DND-41 (cell line): ENCODE measurements around the gene TP73.

Source experiments
- ATAC-seq: fragments of 200-7000 bp; cut with Tn5 transposase; 3 replicates; pipeline ENCODE4 v1.9.1; 2021; ENCODE audit warnings: low read depth; ENCODE audit not compliant: insufficient read depth
- DNase-seq: peaks from one replicate; pipeline ENCODE4 v3.0.0-alpha.2; 2020
- H2AFZ ChIP-seq: 2 replicates; pipeline ENCODE4 v1.6.0; 2012; ENCODE audit warnings: low read depth, low read length
- H3K27ac ChIP-seq: 2 replicates; pipeline ENCODE4 v1.5.1; 2012; ENCODE audit warnings: low read length, inconsistent platforms
- H3K27me3 ChIP-seq: fragments of 200-600 bp; sonication (generic); 2 replicates; pipeline ENCODE4 v1.6.0; 2012; ENCODE audit warnings: low read length, mild to moderate bottlenecking, inconsistent platforms; ENCODE audit not compliant: insufficient read depth, poor library complexity
- H3K36me3 ChIP-seq: 2 replicates; pipeline ENCODE4 v1.5.1; 2012; ENCODE audit warnings: low read length, inconsistent platforms; ENCODE audit not compliant: insufficient read depth
- H3K4me1 ChIP-seq: 2 replicates; pipeline ENCODE4 v1.5.1; 2012; ENCODE audit warnings: mild to moderate bottlenecking, low read length; ENCODE audit not compliant: insufficient read depth
- H3K4me2 ChIP-seq: 2 replicates; pipeline ENCODE4 v1.6.0; 2012; ENCODE audit warnings: mild to moderate bottlenecking, moderate library complexity, low read length, inconsistent platforms; ENCODE audit not compliant: insufficient read depth
- H3K4me3 ChIP-seq, 2 experiments: fragments of 200-600 bp in 1 of 2; shearing (Covaris generic) in 1 of 2; 2 replicates each; pipeline ENCODE4 v1.5.1; 2012 to 2016; ENCODE audit warnings: inconsistent platforms in 2 of 2, low read length in 2 of 2, mild to moderate bottlenecking in 2 of 2, low read depth in 1 of 2, moderate library complexity in 1 of 2
- H3K79me2 ChIP-seq: 2 replicates; pipeline ENCODE4 v1.6.0; 2012; ENCODE audit warnings: low read length, inconsistent platforms; ENCODE audit not compliant: insufficient read depth
- H3K9ac ChIP-seq: 2 replicates; pipeline ENCODE4 v1.6.0; 2012; ENCODE audit warnings: low read depth, mild to moderate bottlenecking, inconsistent platforms, low read length, moderate library complexity
- H3K9me3 ChIP-seq: 2 replicates; pipeline ENCODE4 v1.5.1; 2012; ENCODE audit warnings: low read length, moderate library complexity, mild to moderate bottlenecking, inconsistent platforms; ENCODE audit not compliant: insufficient read depth, severe bottlenecking
- H4K20me1 ChIP-seq: 2 replicates; pipeline ENCODE4 v1.6.0; 2012; ENCODE audit warnings: low read length; ENCODE audit not compliant: insufficient read depth
- EZH2 ChIP-seq: IDR thresholded peaks from 3 replicates; pipeline ENCODE4 v1.6.1; 2012; ENCODE audit warnings: borderline replicate concordance, low read depth, mild to moderate bottlenecking, moderate library complexity, low read length, inconsistent platforms; ENCODE audit not compliant: severe bottlenecking
- TF ChIP-seq, protein P1 (sequence below): IDR thresholded peaks from 2 replicates; pipeline ENCODE4 v1.5.1; 2012; ENCODE audit warnings: borderline replicate concordance, low read length, moderate library complexity, mild to moderate bottlenecking; ENCODE audit not compliant: poor library complexity, severe bottlenecking; ENCODE audit errors: extremely low read depth

TP73 gene

DNA sequence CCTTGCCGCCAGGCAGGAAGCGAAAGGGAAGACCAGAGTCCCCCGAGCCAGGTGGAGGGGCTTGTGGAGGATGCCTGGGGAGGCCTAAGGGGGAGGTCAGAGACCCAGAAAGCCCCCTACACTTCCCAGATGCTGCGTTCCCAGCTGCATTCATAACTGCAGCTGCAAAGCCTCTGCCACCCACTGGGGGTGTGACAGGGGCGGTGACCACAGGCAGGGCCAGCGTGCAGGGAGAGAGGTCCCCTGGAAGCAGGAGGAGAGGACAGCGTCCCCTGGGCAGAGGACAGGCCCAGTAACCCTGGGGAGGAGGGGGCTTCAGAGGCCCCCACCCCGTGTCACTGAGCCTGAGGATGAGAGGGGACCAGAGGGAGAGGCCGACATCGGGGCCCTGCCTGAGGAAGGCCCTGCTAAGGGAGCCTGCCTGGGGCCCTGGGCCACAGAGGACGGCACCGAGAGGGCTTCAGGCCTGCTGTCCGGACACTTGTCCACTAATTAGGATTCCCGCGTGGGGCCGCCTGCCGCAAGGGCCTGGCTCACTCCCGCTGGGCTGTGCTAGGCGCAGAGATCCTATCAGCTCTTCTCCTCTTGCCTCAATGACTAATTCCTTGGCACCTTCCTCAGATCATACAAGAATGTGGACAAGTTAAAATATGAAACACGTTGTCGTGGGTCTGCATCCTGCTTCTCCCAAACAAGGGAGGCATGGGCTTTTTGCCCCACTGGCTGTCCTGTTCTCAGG is 50.8 kb downstream of the TP73 start:
- no peak for ATAC-seq
- no peaks in the 10 kb centered on the region for H3K79me2 ChIP-seq
- no peak overlapping the region for H3K9ac ChIP-seq
- no peaks in the 10 kb centered on the region for H3K9me3 ChIP-seq
- peaks cover 57% of the 10 kb centered on the region for H4K20me1 ChIP-seq
- no peaks in the 10 kb centered on the region for H3K27me3 ChIP-seq
- no peak for DNase-seq
- no peak overlapping the region for H3K4me3 ChIP-seq
- H3K4me2 ChIP-seq, result no peak overlapping the region
- peaks cover 13% of the 10 kb centered on the region for H3K36me3 ChIP-seq
- no peak overlapping the region for H3K27ac ChIP-seq
- no peak overlapping the region for H2AFZ ChIP-seq
- TF ChIP-seq, protein P1, sequence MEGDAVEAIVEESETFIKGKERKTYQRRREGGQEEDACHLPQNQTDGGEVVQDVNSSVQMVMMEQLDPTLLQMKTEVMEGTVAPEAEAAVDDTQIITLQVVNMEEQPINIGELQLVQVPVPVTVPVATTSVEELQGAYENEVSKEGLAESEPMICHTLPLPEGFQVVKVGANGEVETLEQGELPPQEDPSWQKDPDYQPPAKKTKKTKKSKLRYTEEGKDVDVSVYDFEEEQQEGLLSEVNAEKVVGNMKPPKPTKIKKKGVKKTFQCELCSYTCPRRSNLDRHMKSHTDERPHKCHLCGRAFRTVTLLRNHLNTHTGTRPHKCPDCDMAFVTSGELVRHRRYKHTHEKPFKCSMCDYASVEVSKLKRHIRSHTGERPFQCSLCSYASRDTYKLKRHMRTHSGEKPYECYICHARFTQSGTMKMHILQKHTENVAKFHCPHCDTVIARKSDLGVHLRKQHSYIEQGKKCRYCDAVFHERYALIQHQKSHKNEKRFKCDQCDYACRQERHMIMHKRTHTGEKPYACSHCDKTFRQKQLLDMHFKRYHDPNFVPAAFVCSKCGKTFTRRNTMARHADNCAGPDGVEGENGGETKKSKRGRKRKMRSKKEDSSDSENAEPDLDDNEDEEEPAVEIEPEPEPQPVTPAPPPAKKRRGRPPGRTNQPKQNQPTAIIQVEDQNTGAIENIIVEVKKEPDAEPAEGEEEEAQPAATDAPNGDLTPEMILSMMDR, result no peak
- TF ChIP-seq EZH2, result no peak
- no peaks in the 10 kb centered on the region for H3K4me1 ChIP-seq

GRCh38 chr1:3703786-3704371 is 51.6 kb downstream of the TP73 start:
- H3K79me2 ChIP-seq, result no peaks in the 10 kb centered on the region
- no peaks in the 10 kb centered on the region for H3K27me3 ChIP-seq
- no peak overlapping the region for H3K4me3 ChIP-seq
- H3K4me1 ChIP-seq, result no peaks in the 10 kb centered on the region
- no peaks in the 10 kb centered on the region for H3K9me3 ChIP-seq
- no peak overlapping the region for H2AFZ ChIP-seq
- H3K27ac ChIP-seq, result no peak overlapping the region
- no peak for TF ChIP-seq EZH2
- TF ChIP-seq, protein P1, result no peak
- DNase-seq (no peak), ATAC-seq (no peak)
- no peak overlapping the region for H3K4me2 ChIP-seq
- no peak overlapping the region for H3K9ac ChIP-seq
- H4K20me1 ChIP-seq, result peaks cover 51% of the 10 kb centered on the region
- H3K36me3 ChIP-seq, result peaks cover 20% of the 10 kb centered on the region

DNA sequence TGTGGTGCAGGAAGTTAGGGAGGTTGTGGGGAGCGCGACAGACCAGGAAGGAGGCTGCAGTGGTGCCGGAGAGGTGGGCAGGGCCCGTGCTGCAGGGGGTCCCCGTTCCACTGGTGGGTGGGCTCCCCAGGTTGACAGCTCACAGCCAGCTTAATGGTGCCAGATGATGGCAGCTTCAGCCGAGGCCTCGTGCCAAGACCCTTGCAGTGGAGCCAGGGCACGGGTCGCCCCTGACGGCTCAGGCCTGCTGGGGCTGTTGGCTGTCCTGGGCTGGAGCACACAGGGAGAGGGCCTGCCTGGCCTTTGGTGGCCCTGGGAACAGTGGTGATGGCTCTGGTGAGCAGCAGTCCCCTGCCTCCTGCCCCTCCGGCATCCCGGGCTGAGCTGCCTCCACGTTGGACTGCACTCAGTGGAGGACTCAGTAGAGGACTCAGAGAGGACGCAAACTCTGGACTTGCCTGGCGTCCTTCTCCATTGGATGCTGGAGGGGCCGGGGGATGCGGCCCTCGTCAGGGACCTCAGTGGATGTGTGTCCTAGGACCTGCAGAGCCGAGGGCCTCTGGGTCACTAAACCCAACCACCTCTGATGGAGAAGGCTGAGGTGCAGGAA is 53.1 kb downstream of the TP73 start:
- ATAC-seq, result no peak
- H3K4me1 ChIP-seq, result no peaks in the 10 kb centered on the region
- TF ChIP-seq, protein P1, result no peak
- TF ChIP-seq EZH2, result no peak

More for the DNA sequence above, 53.1 kb downstream of the TP73 start:
- Histone ChIP-seq H3K27me3 (no peaks in the 10 kb centered on the region), H3K79me2 (no peaks in the 10 kb centered on the region), H2AFZ (no peak overlapping the region), H3K9ac (no peak overlapping the region), H3K4me3 (no peak overlapping the region), H3K36me3 (peaks cover 31% of the 10 kb centered on the region), H4K20me1 (peaks cover 48% of the 10 kb centered on the region), H3K4me2 (no peak overlapping the region), H3K27ac (no peak overlapping the region), H3K9me3 (no peaks in the 10 kb centered on the region)
- DNase-seq, result no peak
